GM18507 (cell line): Measurements from ENCODE around the gene SBNO2.

ENCODE experiments used
- DNase-seq: peaks from one replicate; pipeline ENCODE4 v3.0.0; 2011; ENCODE audit warnings: low read depth; ENCODE audit not compliant: insufficient read length; ENCODE audit errors: extremely low spot score
- FAIRE-seq: peaks from 2 replicates; lab custom pipeline; 2011; peaks lifted over from hg19 to GRCh38; lab: Jason Lieb, UNC

Gene SBNO2

GRCh38 chr19:1173845-1174809, at the start of gene SBNO2:
Gene SBNO2 (minus strand): TSS chr19:1174268. CDS start chr19:1154276, 19,992 bp downstream.
- FAIRE-seq: peak; percentile 87
- DNase-seq: peak; percentile 99

GRCh38 chr19:1223018-1223855, 49.2 kb upstream of the SBNO2 start:
- peak; percentile 24 for FAIRE-seq
- no peak for DNase-seq

GRCh38 chr19:1222394-1222793, 48.3 kb upstream of the SBNO2 start:
- FAIRE-seq: no peak

GRCh38 chr19:1221904-1222255, 47.8 kb upstream of the SBNO2 start:
- FAIRE-seq: no peak
- DNase-seq: no peak

More at GRCh38 chr19:1222394-1222793, 48.3 kb upstream of the SBNO2 start:
- no peak for DNase-seq

- FAIRE-seq (no peak), DNase-seq (no peak)
Measured at GRCh38 chr19:1220976-1221903, 47.2 kb upstream of the SBNO2 start.

- DNase-seq (no peak), FAIRE-seq (no peak)
Measured at GRCh38 chr19:1220477-1220930, 46.4 kb upstream of the SBNO2 start.

GRCh38 chr19:1219786-1220476, 45.9 kb upstream of the SBNO2 start:
- no peak for DNase-seq
- no peak for FAIRE-seq

- DNase-seq (no peak), FAIRE-seq (no peak)
Measured at GRCh38 chr19:1218751-1219567, 44.9 kb upstream of the SBNO2 start.

- FAIRE-seq: no peak
- no peak for DNase-seq
Measured at GRCh38 chr19:1217366-1217765, 43.3 kb upstream of the SBNO2 start.

- FAIRE-seq: no peak
- DNase-seq: no peak
Measured at GRCh38 chr19:1216756-1217155, 42.7 kb upstream of the SBNO2 start.

- FAIRE-seq: no peak
Measured at GRCh38 chr19:1214862-1215731, 41.0 kb upstream of the SBNO2 start.

GRCh38 chr19:1214299-1214861, 40.3 kb upstream of the SBNO2 start:
- FAIRE-seq (no peak), DNase-seq (no peak)

More at GRCh38 chr19:1214862-1215731, 41.0 kb upstream of the SBNO2 start:
- DNase-seq: no peak

GRCh38 chr19:1213391-1214286, 39.6 kb upstream of the SBNO2 start:
- DNase-seq (no peak), FAIRE-seq (peak; percentile 81)

- FAIRE-seq: no peak
- DNase-seq: no peak
Measured at GRCh38 chr19:1211494-1212234, 37.6 kb upstream of the SBNO2 start.

GRCh38 chr19:1210227-1210538, 36.1 kb upstream of the SBNO2 start:
- DNase-seq (no peak), FAIRE-seq (no peak)
